Measurements from ENCODE around the gene CD93. TPM values are rescaled to one million over a fixed set of nuclear protein-coding genes. Genes with fewer than 3 reads are reported as not detected.

CD93 gene
- total RNA-seq, 1 experiment from 2014 or later: not detected

DNA sequence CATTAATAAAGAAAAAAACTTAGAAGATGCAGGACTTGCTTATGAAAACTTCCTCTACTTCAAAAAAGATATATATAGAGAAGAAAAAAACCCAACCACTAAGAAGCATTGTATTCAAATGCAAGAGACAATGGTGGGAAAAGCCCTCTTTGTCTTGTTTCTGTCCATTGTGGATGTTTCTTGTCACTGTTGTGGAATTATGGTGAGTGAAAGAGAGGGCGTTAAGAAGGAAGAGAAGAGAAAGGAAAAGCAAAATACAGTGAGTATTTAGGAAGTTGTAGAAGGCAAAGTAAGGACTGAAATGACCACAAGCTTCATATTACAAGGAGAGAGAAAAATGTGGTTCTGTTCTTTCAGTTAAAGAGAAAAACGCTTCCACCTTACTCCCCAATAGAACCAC lies 22.5 kb downstream of the CD93 start:
- ChIA-PET POLR2A (no interaction called here), CTCF (interaction anchor here (1.4 kb wide), 1 partner anchor 36 kb away, joined by 3 read pairs; no protein-coding TSS in a partner anchor)
- no peaks in the 10 kb centered on the region for H3K9me3 ChIP-seq
- Mint-ChIP-seq H3K27ac (ENCODE audit: unreplicated experiment) (no peak overlapping the region), H3K4me1 (ENCODE audit: low read depth, unreplicated experiment) (peaks cover 33% of the 10 kb centered on the region), H3K36me3 (ENCODE audit: insufficient read depth, unreplicated experiment) (no peaks in the 10 kb centered on the region), H3K9me3 (ENCODE audit: unreplicated experiment) (no peaks in the 10 kb centered on the region), H3K27me3 (ENCODE audit: insufficient read depth, unreplicated experiment) (no peaks in the 10 kb centered on the region), H3K4me3 (ENCODE audit: unreplicated experiment) (no peak overlapping the region)
- intact Hi-C loops (cut with micrococcal nuclease; ENCODE audit: unreplicated experiment): loop anchor here (5.0 to 10.0 kb wide), 2 partner anchors 249 to 371 kb away; no protein-coding TSS in a partner anchor
- H3K27me3 ChIP-seq (replicated peaks; ENCODE audit: control insufficient read depth, insufficient read depth, low read length): no peaks in the 10 kb centered on the region
- TF ChIP-seq, protein P1, sequence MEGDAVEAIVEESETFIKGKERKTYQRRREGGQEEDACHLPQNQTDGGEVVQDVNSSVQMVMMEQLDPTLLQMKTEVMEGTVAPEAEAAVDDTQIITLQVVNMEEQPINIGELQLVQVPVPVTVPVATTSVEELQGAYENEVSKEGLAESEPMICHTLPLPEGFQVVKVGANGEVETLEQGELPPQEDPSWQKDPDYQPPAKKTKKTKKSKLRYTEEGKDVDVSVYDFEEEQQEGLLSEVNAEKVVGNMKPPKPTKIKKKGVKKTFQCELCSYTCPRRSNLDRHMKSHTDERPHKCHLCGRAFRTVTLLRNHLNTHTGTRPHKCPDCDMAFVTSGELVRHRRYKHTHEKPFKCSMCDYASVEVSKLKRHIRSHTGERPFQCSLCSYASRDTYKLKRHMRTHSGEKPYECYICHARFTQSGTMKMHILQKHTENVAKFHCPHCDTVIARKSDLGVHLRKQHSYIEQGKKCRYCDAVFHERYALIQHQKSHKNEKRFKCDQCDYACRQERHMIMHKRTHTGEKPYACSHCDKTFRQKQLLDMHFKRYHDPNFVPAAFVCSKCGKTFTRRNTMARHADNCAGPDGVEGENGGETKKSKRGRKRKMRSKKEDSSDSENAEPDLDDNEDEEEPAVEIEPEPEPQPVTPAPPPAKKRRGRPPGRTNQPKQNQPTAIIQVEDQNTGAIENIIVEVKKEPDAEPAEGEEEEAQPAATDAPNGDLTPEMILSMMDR (IDR thresholded peaks at IDR 0.05; ENCODE audit: insufficient read depth in 1 of 2, low read depth in 1 of 2, low read length in 1 of 2, severe bottlenecking in 1 of 2, unreplicated experiment in 1 of 2): no peak
- no peak for DNase-seq
- H3K36me3 ChIP-seq (ENCODE audit: control insufficient read depth, insufficient read depth, low read length): no peaks in the 10 kb centered on the region
- no peak overlapping the region for H3K4me3 ChIP-seq (ENCODE audit: low read depth, low read length)
- no TSS peak for BruUV-seq (replicated peaks)
- peaks cover 60% of the 10 kb centered on the region for H3K4me1 ChIP-seq

DNA sequence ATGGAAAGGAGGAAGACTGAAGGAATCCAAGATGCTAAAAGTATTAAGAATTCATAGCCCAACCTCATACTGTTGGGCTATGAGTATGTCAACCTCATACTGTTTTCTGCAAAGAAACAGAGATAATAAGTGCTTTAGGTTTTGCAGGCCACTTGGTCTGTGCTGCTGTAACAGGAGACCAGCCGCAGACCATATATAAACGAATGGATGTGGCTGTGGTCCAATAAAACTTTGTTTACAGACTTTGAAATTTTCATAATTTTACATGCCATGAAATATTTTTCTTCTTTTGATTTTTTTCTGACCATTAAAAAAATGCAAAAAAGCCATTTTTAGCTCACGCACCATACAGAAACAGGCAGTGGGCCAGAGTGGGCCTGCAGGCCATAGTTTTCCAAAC lies 23.0 kb downstream of the CD93 start:
- TF ChIP-seq, protein P1 (IDR thresholded peaks at IDR 0.05; ENCODE audit: insufficient read depth in 1 of 2, low read depth in 1 of 2, low read length in 1 of 2, severe bottlenecking in 1 of 2, unreplicated experiment in 1 of 2): no peak
- no peak for DNase-seq
- Histone ChIP-seq H3K9me3 (no peaks in the 10 kb centered on the region), H3K4me3 (ENCODE audit: low read depth, low read length) (no peak overlapping the region), H3K4me1 (peaks cover 60% of the 10 kb centered on the region), H3K27me3 (replicated peaks; ENCODE audit: control insufficient read depth, insufficient read depth, low read length) (no peaks in the 10 kb centered on the region), H3K36me3 (ENCODE audit: control insufficient read depth, insufficient read depth, low read length) (no peaks in the 10 kb centered on the region)
- Mint-ChIP-seq H3K27ac (ENCODE audit: unreplicated experiment) (no peak overlapping the region), H3K36me3 (ENCODE audit: insufficient read depth, unreplicated experiment) (no peaks in the 10 kb centered on the region), H3K27me3 (ENCODE audit: insufficient read depth, unreplicated experiment) (no peaks in the 10 kb centered on the region), H3K4me3 (ENCODE audit: unreplicated experiment) (no peak overlapping the region), H3K4me1 (ENCODE audit: low read depth, unreplicated experiment) (peaks cover 33% of the 10 kb centered on the region), H3K9me3 (ENCODE audit: unreplicated experiment) (no peaks in the 10 kb centered on the region)
- POLR2A ChIA-PET: no interaction called here
- intact Hi-C loops (cut with micrococcal nuclease; ENCODE audit: unreplicated experiment): loop anchor here (5.0 to 10.0 kb wide), 2 partner anchors 248 to 371 kb away; no protein-coding TSS in a partner anchor
- BruUV-seq (replicated peaks): no TSS peak
- CTCF ChIA-PET: interaction anchor here (1.4 kb wide), 1 partner anchor 36 kb away, joined by 3 read pairs; no protein-coding TSS in a partner anchor

DNA sequence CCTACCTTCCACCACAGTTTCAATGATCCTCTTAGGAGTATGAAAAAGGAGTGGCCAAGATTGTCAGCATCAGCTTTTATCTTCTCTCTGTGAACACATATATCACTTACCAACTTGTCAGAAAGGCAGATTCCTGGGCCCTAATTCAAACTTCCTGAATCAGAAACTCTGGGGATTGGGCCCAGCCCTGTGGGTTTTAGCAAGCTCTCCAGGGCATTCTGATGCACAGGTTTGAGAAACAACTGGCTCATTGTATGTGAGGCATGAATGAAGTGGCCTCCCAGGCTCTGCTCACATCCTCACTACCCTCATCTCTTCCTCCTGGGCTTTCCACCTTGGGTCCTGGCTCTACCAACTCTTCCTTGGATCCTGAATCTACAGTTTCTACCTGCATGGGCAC lies 23.5 kb downstream of the CD93 start:
- intact Hi-C loops (cut with micrococcal nuclease; ENCODE audit: unreplicated experiment): loop anchor here (5.0 to 10.0 kb wide), 2 partner anchors 248 to 370 kb away; no protein-coding TSS in a partner anchor

More for the DNA sequence above, 23.5 kb downstream of the CD93 start:
- ChIA-PET CTCF (interaction anchor here (0.6 to 1.4 kb wide), 2 partner anchors 37 to 75 kb away, joined by 3 to 4 read pairs; no protein-coding TSS in a partner anchor), POLR2A (no interaction called here)
- peaks cover 37% of the 10 kb centered on the region for H3K4me1 Mint-ChIP-seq (ENCODE audit: low read depth, unreplicated experiment)
- no peaks in the 10 kb centered on the region for H3K27me3 Mint-ChIP-seq (ENCODE audit: insufficient read depth, unreplicated experiment)
- Histone ChIP-seq H3K27me3 (replicated peaks; ENCODE audit: control insufficient read depth, insufficient read depth, low read length) (no peaks in the 10 kb centered on the region), H3K36me3 (ENCODE audit: control insufficient read depth, insufficient read depth, low read length) (no peaks in the 10 kb centered on the region), H3K9me3 (no peaks in the 10 kb centered on the region), H3K4me1 (peaks cover 60% of the 10 kb centered on the region), H3K4me3 (ENCODE audit: low read depth, low read length) (no peak overlapping the region)
- H3K9me3 Mint-ChIP-seq (ENCODE audit: unreplicated experiment): no peaks in the 10 kb centered on the region
- H3K4me3 Mint-ChIP-seq (ENCODE audit: unreplicated experiment): no peak overlapping the region
- no TSS peak for BruUV-seq (replicated peaks)
- H3K27ac Mint-ChIP-seq (ENCODE audit: unreplicated experiment): no peak overlapping the region
- H3K36me3 Mint-ChIP-seq (ENCODE audit: insufficient read depth, unreplicated experiment): no peaks in the 10 kb centered on the region
- DNase-seq: no peak
- TF ChIP-seq, protein P1 (IDR thresholded peaks at IDR 0.05; ENCODE audit: insufficient read depth in 1 of 2, low read depth in 1 of 2, low read length in 1 of 2, severe bottlenecking in 1 of 2, unreplicated experiment in 1 of 2): no peak

Measured in Caco-2 (cell line).